Erythroblast (primary cell): ENCODE measurements around the gene SYT5.

Source experiments
- GATA1 ChIP-seq: IDR thresholded peaks from 2 replicates; pipeline ENCODE4 v1.6.1; 2011; ENCODE audit warnings: low read depth, mild to moderate bottlenecking, control low read depth, low read length, moderate library complexity
- POLR2A ChIP-seq: IDR thresholded peaks from 2 replicates; pipeline ENCODE4 v1.6.1; 2011; ENCODE audit warnings: mild to moderate bottlenecking, low read length

GRCh38 chr19:55181740-55182139 is 1.7 kb upstream of the SYT5 start:
- TF ChIP-seq POLR2A (no peak), GATA1 (no peak)
